ELF-1 (cell line): ENCODE results near the gene EDN2.

ENCODE experiments used
- DNase-seq: peaks from one replicate; pipeline ENCODE4 v3.0.0-alpha.2; 2016; ENCODE audit warnings: low read depth, low spot score

Gene EDN2

GRCh38 chr1:41484402-41485241, at the start of gene EDN2:
Gene EDN2 (minus strand): TSS chr1:41484683. CDS start chr1:41484601, 82 bp downstream.
- DNase-seq: peak; percentile 43

- DNase-seq: no peak
Measured at GRCh38 chr1:41533731-41534080, 49.2 kb upstream of the EDN2 start.

GRCh38 chr1:41533016-41533730, 48.7 kb upstream of the EDN2 start:
- no peak for DNase-seq

- no peak for DNase-seq
Measured at GRCh38 chr1:41532206-41532975, 47.9 kb upstream of the EDN2 start.

GRCh38 chr1:41530411-41530810, 45.9 kb upstream of the EDN2 start:
- no peak for DNase-seq

- DNase-seq: no peak
Measured at GRCh38 chr1:41529621-41530395, 45.3 kb upstream of the EDN2 start.

- no peak for DNase-seq
Measured at GRCh38 chr1:41528726-41529605, 44.5 kb upstream of the EDN2 start.

- no peak for DNase-seq
Measured at GRCh38 chr1:41528106-41528505, 43.6 kb upstream of the EDN2 start.

GRCh38 chr1:41526956-41527561, 42.6 kb upstream of the EDN2 start:
- no peak for DNase-seq

- DNase-seq: no peak
Measured at GRCh38 chr1:41525891-41526587, 41.6 kb upstream of the EDN2 start.

GRCh38 chr1:41524676-41525675, 40.5 kb upstream of the EDN2 start:
- no peak for DNase-seq

- no peak for DNase-seq
Measured at GRCh38 chr1:41523949-41524675, 39.6 kb upstream of the EDN2 start.

GRCh38 chr1:41523071-41523470, 38.6 kb upstream of the EDN2 start:
- DNase-seq: no peak

GRCh38 chr1:41521766-41522165, 37.3 kb upstream of the EDN2 start:
- peak; percentile 73 for DNase-seq

GRCh38 chr1:41520951-41521752, 36.7 kb upstream of the EDN2 start:
- DNase-seq: no peak

GRCh38 chr1:41519667-41520066, 35.2 kb upstream of the EDN2 start:
- no peak for DNase-seq

- no peak for DNase-seq
Measured at GRCh38 chr1:41518471-41518870, 34.0 kb upstream of the EDN2 start.
